Stimulated activated CD8-positive, alpha-beta memory T cell treated with anti-CD3 and anti-CD28 coated beads, Interleukin-4, amount 100 ng/mL, for 4 hours (primary cell): Measurements from ENCODE around the gene DNAH1.

Source experiments
- DNase-seq, 2 donors: peaks; one replicate each; pipeline ENCODE4 v3.0.0-alpha.2; 2020; ENCODE audit warnings: low read depth in 2 of 2, low spot score in 1 of 2

Gene DNAH1

GRCh38 chr3:52443791-52444687, 127.9 kb downstream of the DNAH1 start:
- no peak for DNase-seq

GRCh38 chr3:52444860-52445793, 129.0 kb downstream of the DNAH1 start, which contains the start of gene SEMA3G:
Gene SEMA3G (minus strand): TSS chr3:52445103. CDS start chr3:52445027, 76 bp downstream.
- peak in 1 of 2 donors; percentile 21 for DNase-seq

DNA sequence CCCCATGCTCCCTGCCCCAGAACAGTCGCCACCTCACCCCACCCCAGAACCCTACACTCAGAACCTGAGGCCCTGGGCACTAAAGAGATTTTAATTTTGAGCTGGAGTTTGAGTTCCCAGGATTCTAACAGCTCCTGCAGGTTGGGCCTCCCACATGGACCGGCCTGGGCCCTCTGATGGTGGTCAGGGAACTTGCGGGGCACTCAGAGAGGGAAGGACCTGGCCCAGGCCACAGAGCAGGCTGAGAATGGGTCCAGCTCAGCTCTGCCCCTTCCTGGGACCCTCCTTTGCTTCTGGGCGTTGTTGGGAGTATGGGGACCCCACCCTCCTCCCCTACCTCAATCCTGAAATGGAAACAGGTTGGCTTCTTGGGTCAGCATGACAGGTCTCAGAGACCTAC, 129.9 kb downstream of the DNAH1 start:
- no peak for DNase-seq

DNA sequence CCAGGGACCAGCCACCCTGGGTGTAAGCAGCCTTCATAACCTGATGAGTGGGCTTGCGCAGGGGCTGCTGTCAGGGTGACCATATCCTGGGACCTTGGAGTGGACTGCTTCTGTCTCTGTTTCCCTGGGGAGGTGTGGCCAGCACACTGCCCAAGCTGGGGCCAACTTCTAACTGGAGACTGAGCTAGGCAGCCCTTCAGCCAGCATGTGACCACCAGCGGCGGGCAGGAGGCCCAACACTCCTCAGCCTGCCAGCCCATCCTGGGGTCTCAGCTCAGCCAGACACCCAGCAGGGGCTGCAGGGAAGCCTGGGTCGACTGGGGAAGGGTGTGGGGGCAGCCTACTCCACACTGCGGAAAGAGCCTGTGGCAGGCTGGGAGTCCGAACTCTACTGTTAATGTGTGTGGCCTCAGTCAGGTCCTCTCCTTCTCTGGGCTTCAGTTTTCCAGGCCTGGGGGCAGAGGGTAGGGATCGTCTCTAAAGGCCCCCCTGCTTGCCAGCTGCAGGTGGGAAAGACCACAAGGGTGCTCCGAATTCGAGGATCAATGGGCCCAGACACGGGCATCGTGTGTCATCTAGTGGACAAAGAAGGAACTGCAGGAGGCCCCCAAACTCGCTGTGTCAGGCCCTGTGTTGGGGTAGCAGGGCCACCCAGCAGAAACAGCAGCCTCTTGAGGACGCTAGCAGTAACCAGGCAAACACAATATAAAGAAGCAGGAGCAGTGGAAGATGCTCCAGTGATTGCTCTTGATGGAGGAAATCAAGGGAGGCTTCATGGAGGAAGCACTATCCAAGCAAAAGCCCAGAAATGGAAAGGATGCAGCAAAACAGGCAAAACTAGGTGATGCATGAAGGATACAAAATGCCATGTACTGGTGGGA, 130.8 kb downstream of the DNAH1 start:
- DNase-seq, result peak; percentile 28 to 52

GRCh38 chr3:52447512-52448355, 131.6 kb downstream of the DNAH1 start:
- no peak for DNase-seq
